ENCODE results near the gene TCAP.

GRCh38 chr17:39674179-39674578 lies 9.0 kb downstream of the TCAP start:
- TF ChIP-seq CTCF (IDR thresholded peaks at IDR 0.05; ENCODE audit: poor library complexity, severe bottlenecking) (no peak), REST (IDR thresholded peaks at IDR 0.05; ENCODE audit: borderline replicate concordance) (no peak), MXI1 (conservative IDR thresholded peaks at IDR 0.05; ENCODE audit: poor library complexity, severe bottlenecking) (no peak), POLR2AphosphoS5 (IDR thresholded peaks at IDR 0.05) (no peak)

All from neural cell (in vitro differentiated cells).